Astrocyte of the cerebellum (primary cell): ENCODE results near the gene BOD1L1.

ENCODE experiments used
- DNase-seq: peaks from one replicate; pipeline ENCODE4 v3.0.0-alpha.2; 2011; ENCODE audit warnings: low read depth
- H3K4me3 ChIP-seq: 2 replicates; pipeline ENCODE4 v1.5.1; 2011; ENCODE audit warnings: mild to moderate bottlenecking, low read depth, low read length, moderate library complexity
- in situ Hi-C: cut with HindIII; loops from 2 replicates; pipeline ENCODE4 v1.10.0; 2017; ENCODE audit warnings: low sequenced_read_pairs
- TF ChIP-seq, protein P1 (sequence below): IDR thresholded peaks from 2 replicates; pipeline ENCODE4 v1.5.1; 2012; ENCODE audit warnings: low read length, low read depth, moderate library complexity, mild to moderate bottlenecking; ENCODE audit errors: missing control alignments

BOD1L1 gene

DNA sequence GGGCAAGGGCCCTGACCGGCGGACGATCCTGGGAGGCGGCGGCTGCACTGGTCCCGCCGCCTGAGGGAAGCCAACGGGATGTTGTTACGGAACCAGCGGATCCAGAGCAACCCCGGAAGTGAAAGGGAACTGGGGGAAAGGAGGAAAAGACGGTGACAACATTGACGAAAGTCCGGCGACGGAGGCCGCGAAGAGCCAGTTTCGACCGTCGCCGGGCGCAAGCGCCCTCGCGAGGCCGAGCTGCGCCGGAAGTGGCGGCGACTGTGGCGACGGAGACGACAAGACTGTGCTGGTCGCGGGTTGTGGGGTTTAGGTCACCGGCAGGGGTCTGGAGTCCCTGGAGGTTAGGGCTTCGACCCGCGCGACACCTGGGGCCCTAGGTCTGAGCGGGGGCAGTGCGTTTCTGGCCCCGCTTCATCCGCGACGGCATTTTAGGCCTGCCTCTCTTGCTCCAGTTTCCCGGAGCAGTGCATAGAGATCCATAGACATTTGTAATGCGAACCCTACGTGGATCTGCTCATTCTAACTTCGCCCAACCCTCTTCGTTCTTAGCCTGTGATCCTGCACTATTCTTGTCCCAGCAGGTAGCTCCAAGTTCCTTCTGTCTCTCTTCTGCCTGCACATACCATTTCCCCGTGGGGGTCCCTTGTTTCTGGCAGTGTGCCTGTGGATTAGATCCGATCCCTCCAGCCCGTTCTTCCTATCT, at the start of gene BOD1L1:
BOD1L1 (minus strand) TSS at position 120 of the 706 bp plus-strand sequence. CDS start 138 bp downstream, outside the sequence.
- peak; percentile 58 for DNase-seq
- peak within 1 kb of the TSS; percentile 66 for H3K4me3 ChIP-seq
- TF ChIP-seq, protein P1, sequence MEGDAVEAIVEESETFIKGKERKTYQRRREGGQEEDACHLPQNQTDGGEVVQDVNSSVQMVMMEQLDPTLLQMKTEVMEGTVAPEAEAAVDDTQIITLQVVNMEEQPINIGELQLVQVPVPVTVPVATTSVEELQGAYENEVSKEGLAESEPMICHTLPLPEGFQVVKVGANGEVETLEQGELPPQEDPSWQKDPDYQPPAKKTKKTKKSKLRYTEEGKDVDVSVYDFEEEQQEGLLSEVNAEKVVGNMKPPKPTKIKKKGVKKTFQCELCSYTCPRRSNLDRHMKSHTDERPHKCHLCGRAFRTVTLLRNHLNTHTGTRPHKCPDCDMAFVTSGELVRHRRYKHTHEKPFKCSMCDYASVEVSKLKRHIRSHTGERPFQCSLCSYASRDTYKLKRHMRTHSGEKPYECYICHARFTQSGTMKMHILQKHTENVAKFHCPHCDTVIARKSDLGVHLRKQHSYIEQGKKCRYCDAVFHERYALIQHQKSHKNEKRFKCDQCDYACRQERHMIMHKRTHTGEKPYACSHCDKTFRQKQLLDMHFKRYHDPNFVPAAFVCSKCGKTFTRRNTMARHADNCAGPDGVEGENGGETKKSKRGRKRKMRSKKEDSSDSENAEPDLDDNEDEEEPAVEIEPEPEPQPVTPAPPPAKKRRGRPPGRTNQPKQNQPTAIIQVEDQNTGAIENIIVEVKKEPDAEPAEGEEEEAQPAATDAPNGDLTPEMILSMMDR = peak; percentile 63
- in situ Hi-C loops = no loop called here

DNA sequence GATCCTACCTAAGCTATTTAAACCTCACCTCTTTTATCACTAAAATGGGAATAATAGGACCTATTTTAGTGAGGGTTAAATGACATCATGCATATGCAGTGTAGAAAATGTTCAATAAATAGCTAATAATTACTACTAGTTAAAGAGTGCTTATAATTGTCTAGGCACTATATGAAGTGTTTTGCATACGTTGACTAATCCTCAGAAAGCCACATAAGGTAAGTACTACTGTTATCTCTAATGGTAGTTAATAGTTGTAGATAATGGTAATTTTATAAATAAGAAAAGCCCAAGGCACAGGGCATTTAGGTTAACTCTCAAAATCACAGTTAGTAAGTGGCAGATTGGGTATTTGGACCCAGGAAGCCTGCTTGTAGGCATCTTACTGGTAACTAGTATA, 47.4 kb upstream of the BOD1L1 start:
- no peak overlapping the region for H3K4me3 ChIP-seq
- in situ Hi-C loops = loop anchor here (25.0 kb wide), 4 partner anchors 412 to 1487 kb away; partner anchors contain the start of gene CPEB2
- TF ChIP-seq, protein P1 = no peak
- DNase-seq = no peak

DNA sequence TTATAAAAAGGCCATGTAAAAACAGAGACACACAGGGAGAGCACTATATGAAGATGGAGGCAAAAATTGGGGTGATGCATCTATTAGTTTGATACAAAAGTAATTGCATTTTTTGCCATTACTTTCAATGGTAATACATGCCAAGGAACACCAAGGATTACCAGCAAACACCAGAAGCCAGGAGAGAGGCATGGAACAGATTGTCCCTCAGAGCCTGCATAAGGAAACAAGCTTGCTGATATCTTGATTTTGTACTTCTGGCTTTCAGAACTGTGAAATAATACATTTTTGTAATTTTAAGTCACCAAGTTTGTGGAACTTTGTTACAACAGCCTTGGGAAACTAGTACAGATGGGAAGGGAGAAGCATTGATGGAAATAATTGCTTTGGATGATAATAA, 45.6 kb upstream of the BOD1L1 start:
- H3K4me3 ChIP-seq = no peak overlapping the region
- in situ Hi-C loops = loop anchor here (25.0 kb wide), 4 partner anchors 414 to 1489 kb away; partner anchors contain the start of gene CPEB2
- DNase-seq = no peak
- TF ChIP-seq, protein P1 = no peak

DNA sequence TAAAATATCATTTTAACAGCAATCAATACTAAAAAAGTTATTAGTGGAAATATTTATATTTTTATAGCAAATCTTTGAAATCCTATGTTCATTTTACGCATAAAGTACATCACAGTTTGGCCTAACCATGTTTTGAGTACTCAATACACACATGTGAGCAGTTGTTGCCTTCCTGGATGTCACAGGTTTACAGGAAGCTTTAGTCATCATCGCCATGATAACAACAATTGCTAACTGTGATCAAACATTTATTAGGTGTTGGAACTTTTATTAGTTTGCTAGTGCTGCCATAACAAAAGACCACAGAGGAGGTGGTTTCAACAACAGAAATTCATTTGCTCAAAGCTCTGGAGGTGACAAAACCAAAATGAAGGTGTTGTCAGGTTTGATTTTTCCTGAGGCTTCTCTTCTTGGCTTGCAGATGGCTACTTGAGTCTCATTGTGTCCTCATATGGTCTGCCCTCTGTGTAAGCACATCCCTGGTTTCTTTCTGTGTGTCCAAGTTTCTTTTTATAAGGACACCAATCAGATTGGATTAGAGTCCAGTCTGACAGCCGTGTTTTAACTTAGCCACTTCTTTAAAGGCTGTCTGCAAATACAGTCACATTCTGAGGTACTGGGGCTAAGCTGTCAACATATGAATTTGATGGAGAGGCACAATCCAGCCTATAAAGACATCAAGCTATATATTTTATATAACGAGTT, 43.1 kb upstream of the BOD1L1 start:
- no peak overlapping the region for H3K4me3 ChIP-seq
- no peak for DNase-seq
- in situ Hi-C loops = loop anchor here (25.0 kb wide), 4 partner anchors 417 to 1492 kb away; partner anchors contain the start of gene CPEB2
- TF ChIP-seq, protein P1 = no peak

DNA sequence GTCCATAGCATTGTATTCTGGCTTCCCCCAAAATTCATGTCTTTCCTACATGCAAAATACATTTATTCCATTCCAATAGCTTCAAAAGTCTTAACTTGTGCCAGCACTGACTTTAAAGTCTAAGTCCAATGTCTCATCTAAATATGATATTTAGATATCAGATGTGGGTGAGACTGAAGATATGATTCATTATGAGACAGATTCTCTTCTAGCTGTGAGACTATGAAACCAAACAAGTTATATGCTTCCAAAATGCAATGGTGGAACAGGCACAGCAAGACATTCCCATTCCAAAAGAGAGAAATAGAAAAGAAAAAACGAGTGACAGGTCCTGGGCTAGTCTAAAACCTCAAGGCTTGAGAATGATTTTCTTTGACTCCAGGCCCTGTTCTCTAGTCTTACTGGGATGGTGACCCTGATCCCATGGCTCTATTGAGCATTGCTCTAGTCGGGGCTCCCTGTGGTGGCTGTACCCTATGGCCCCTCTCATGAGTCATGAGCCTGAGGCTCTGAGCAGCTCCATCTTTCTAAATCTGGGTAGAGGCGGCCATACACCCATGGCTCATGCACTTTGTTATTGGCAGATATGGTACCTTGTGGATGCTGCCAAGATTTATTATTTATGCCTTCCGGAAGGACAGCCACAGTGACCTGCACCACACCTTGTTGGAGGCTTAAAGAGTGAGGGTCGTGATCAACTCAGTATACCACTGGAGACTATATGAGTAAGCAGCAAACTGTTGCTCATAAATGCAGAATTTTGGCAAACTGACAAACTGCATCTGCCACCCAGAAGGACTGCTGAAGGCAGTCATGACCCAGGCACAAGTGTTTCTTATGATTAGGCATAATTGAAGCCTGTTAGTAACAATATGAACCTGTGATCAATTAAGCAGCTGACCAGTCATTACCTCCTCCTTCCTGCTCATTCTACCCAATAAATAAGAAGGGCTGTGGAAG, 38.5 kb upstream of the BOD1L1 start:
- no peak for DNase-seq
- in situ Hi-C loops = loop anchor here (25.0 kb wide), 4 partner anchors 421 to 1496 kb away; partner anchors contain the start of gene CPEB2
- TF ChIP-seq, protein P1 = no peak
- H3K4me3 ChIP-seq = no peak overlapping the region
